HepG2 (cell line): Measurements from ENCODE around the gene AQP10. TPM values are rescaled to one million over a fixed set of nuclear protein-coding genes. Genes with fewer than 3 reads are reported as not detected.

Source experiments
- ATAC-seq: fragments of 200-7000 bp; cut with Tn5 transposase; 3 replicates; pipeline ENCODE4 v1.9.1; 2020; ENCODE audit warnings: mild to moderate bottlenecking, moderate library complexity
- BruUV-seq: library from RNA; stranded (reverse); fragments of 400-500 nt; replicated peaks from 2 replicates; lab custom pipeline; 2021; lab: Mats Ljungman, UMichigan
- CTCF ChIA-PET: fragments of 300-600 bp; formaldehyde crosslinking; extraction: SDS; loops from one replicate; lab custom pipeline; 2021; ENCODE audit warnings: low total read pairs, inconsistent platforms, low intra/inter-chr PET ratio; lab: Yijun Ruan, JAX
- POLR2A ChIA-PET: fragments of 350-600 bp; sonication (Branson Sonifier 250); formaldehyde crosslinking; loops from one replicate; lab custom pipeline; 2020; ENCODE audit warnings: antibody characterized with exemption, inconsistent platforms; lab: Yijun Ruan, JAX
- DNase-seq: peaks from one replicate; pipeline ENCODE4 v3.0.0-alpha.2; 2015; ENCODE audit warnings: low spot score
- FAIRE-seq: peaks from 3 replicates; lab custom pipeline; 2011; peaks lifted over from hg19 to GRCh38; lab: Jason Lieb, UNC
- H2AFZ ChIP-seq: one replicate; pipeline ENCODE4 v1.6.1; 2011; ENCODE audit warnings: low read length, inconsistent platforms
- H3K27ac ChIP-seq: fragments of 300-600 bp; 3 replicates; pipeline ENCODE4 v1.8.0; 2011; ENCODE audit warnings: mixed run types, mild to moderate bottlenecking, mixed read lengths, low read length, inconsistent platforms; ENCODE audit not compliant: insufficient read depth; ENCODE audit errors: extremely low read length
- H3K27me3 ChIP-seq, 2 experiments: fragments of 200-600 bp in 1 of 2; 2 replicates in 1 of 2; 3 replicates in 1 of 2; pipeline versions ENCODE4 v1.6.0 to v1.8.0; 2011; ENCODE audit warnings: low read length in 2 of 2, mild to moderate bottlenecking in 2 of 2, moderate library complexity in 2 of 2, inconsistent platforms in 1 of 2; ENCODE audit not compliant: insufficient read depth in 2 of 2, control insufficient read depth in 1 of 2
- H3K36me3 ChIP-seq, 2 experiments: fragments of 200-600 bp in 1 of 2; replicated peaks in 1 of 2; 2 replicates in 1 of 2; 3 replicates in 1 of 2; pipeline versions ENCODE4 v1.5.1 to v1.8.0; 2011; ENCODE audit warnings: low read length in 2 of 2, inconsistent platforms in 1 of 2; ENCODE audit not compliant: insufficient read depth in 2 of 2, control insufficient read depth in 1 of 2
- H3K4me1 ChIP-seq: 2 replicates; pipeline ENCODE4 v1.5.1; 2012; ENCODE audit warnings: low read length, inconsistent platforms; ENCODE audit not compliant: insufficient read depth
- H3K4me2 ChIP-seq: 2 replicates; pipeline ENCODE4 v1.6.0; 2011; ENCODE audit warnings: low read depth, low read length, inconsistent platforms
- H3K4me3 ChIP-seq, 3 experiments: fragments of 200-600 bp in 1 of 3; sonication (generic), shearing (Covaris generic) in 1 of 3; replicated peaks in 1 of 3; 2 replicates each; pipeline ENCODE4 v1.5.1; 2011 to 2016; ENCODE audit warnings: low read length in 3 of 3, inconsistent platforms in 2 of 3, low read depth in 2 of 3, mild to moderate bottlenecking in 2 of 3, control low read depth in 1 of 3, mixed read lengths in 1 of 3; ENCODE audit not compliant: insufficient read depth in 1 of 3
- H3K79me2 ChIP-seq: one replicate; pipeline ENCODE4 v1.6.1; 2011; ENCODE audit warnings: low read length, inconsistent platforms; ENCODE audit not compliant: insufficient read depth
- H3K9ac ChIP-seq: 2 replicates; pipeline ENCODE4 v1.6.0; 2011; ENCODE audit warnings: mild to moderate bottlenecking, low read depth, low read length, inconsistent platforms; ENCODE audit not compliant: insufficient read depth
- H3K9me3 ChIP-seq: 2 replicates; pipeline ENCODE4 v1.5.1; 2012; ENCODE audit warnings: mild to moderate bottlenecking, low read length
- H4K20me1 ChIP-seq: 2 replicates; pipeline ENCODE4 v1.6.0; 2011; ENCODE audit warnings: inconsistent platforms, mild to moderate bottlenecking, low read length, moderate library complexity; ENCODE audit not compliant: insufficient read depth
- EED ChIP-seq: sonication (generic); formaldehyde crosslinking; IDR thresholded peaks from 2 replicates; pipeline ENCODE4 v1.5.0; 2020; ENCODE audit warnings: mild to moderate bottlenecking, missing genetic modification reagents
- MTA3 ChIP-seq: sonication (generic); formaldehyde crosslinking; IDR thresholded peaks from 2 replicates; pipeline ENCODE4 v1.4.0; 2020; ENCODE audit warnings: missing genetic modification reagents
- MYC ChIP-seq: sonication (generic); formaldehyde crosslinking; IDR thresholded peaks from 2 replicates; pipeline ENCODE4 v1.9.0; 2021; ENCODE audit warnings: missing genetic modification reagents, borderline replicate concordance
- NFIC ChIP-seq: IDR thresholded peaks from 2 replicates; pipeline ENCODE4 v1.6.1; 2012; ENCODE audit warnings: mild to moderate bottlenecking, low read length, inconsistent platforms
- RCOR2 ChIP-seq: IDR thresholded peaks from 2 replicates; pipeline ENCODE4 v1.6.1; 2016; ENCODE audit warnings: missing biosample characterization, missing genetic modification reagents
- REL ChIP-seq: sonication (generic); formaldehyde crosslinking; conservative IDR thresholded peaks from 2 replicates; pipeline ENCODE4 v1.8.0; 2022; ENCODE audit warnings: mild to moderate bottlenecking, missing genetic modification reagents, moderate library complexity
- SAP130 ChIP-seq: IDR thresholded peaks from 2 replicates; pipeline ENCODE4 v1.6.1; 2016; ENCODE audit warnings: low read depth
- YEATS2 ChIP-seq: sonication (generic); formaldehyde crosslinking; IDR thresholded peaks from 2 replicates; pipeline ENCODE4 v1.4.0; 2020; ENCODE audit warnings: missing genetic modification reagents, borderline replicate concordance
- ZNF790 ChIP-seq: sonication (generic); formaldehyde crosslinking; IDR thresholded peaks from 2 replicates; pipeline ENCODE4 v1.8.0; 2022; ENCODE audit warnings: missing genetic modification reagents, mild to moderate bottlenecking, borderline replicate concordance
- WGBS: methylation state at CpG from one replicate; pipeline ENCODE4 v1.1.6; 2017; ENCODE audit warnings: low lambda C conversion rate; 5-methylcytosine and 5-hydroxymethylcytosine counted together
- in situ Hi-C: cut with HindIII; loops from 2 replicates; pipeline ENCODE4 v1.10.0; 2017; ENCODE audit warnings: low pct_unique_long_range_greater_than_20kb; ENCODE audit not compliant: extremely low pct_ligation_motif_present
- intact Hi-C: fragments of 100-400 bp; cut with micrococcal nuclease; formaldehyde crosslinking; loops from one replicate; pipeline ENCODE4 v1.10.0; 2022; ENCODE audit not compliant: unreplicated experiment
- polyA plus RNA-seq, 8 experiments: library from polyadenylated mRNA; depleted of rRNA in 3 of 8; stranded (reverse) in 7 of 8; unstranded in 1 of 8; fragments of >200 nt; fragmentation: Illumina TruSeq in 4 of 8; extraction: Trizol in 4 of 8; gene quantifications; 2 replicates each; pipeline versions ENCODE4 v1.2.1 to v1.2.3, GENCODE V29; 2011 to 2016; ENCODE audit warnings: low read depth in 4 of 8, missing spikeins in 1 of 8, mixed read lengths in 1 of 8; ENCODE audit not compliant: insufficient read depth in 1 of 8
- total RNA-seq, 5 experiments: library from RNA; depleted of rRNA; stranded (reverse); fragments of >200 nt; fragmentation: Illumina TruSeq; extraction: Trizol; gene quantifications; 2 replicates each; pipeline ENCODE4 v1.2.3, GENCODE V29; 2016; ENCODE audit warnings: low read depth in 1 of 5
- TF ChIP-seq, protein P1 (sequence below): sonication (generic); formaldehyde crosslinking; IDR thresholded peaks from 2 replicates; pipeline ENCODE4 v1.5.1; 2020; ENCODE audit warnings: missing genetic modification reagents, mild to moderate bottlenecking, borderline replicate concordance
- TF ChIP-seq, protein P2 (sequence below): IDR thresholded peaks from 2 replicates; pipeline ENCODE4 v1.6.1; 2016; ENCODE audit warnings: missing genetic modification reagents, missing compliant biosample characterization
- TF ChIP-seq, protein P3 (sequence below), 2 experiments: sonication (generic) in 1 of 2; formaldehyde crosslinking in 1 of 2; IDR thresholded peaks; 2 replicates each; pipeline versions ENCODE4 v1.6.1 to v1.9.0; 2014 to 2022; ENCODE audit warnings: antibody characterized with exemption in 1 of 2, borderline replicate concordance in 1 of 2, inconsistent platforms in 1 of 2, low read depth in 1 of 2, missing genetic modification reagents in 1 of 2
- TF ChIP-seq, protein P4 (sequence below): sonication (generic); formaldehyde crosslinking; IDR thresholded peaks from 2 replicates; pipeline ENCODE4 v1.4.0; 2020; ENCODE audit warnings: missing genetic modification reagents
- TF ChIP-seq, protein P5 (sequence below): sonication (generic); formaldehyde crosslinking; IDR thresholded peaks from 2 replicates; pipeline ENCODE4 v1.8.1; 2023; ENCODE audit warnings: missing genetic modification reagents, mild to moderate bottlenecking, borderline replicate concordance

AQP10 gene
- total and polyA plus RNA-seq, 2 of the 13 experiments (the other 11 are each of a cell fraction or from before 2014, with no cell fraction given), result 0.30 TPM; not detected in 1

DNA sequence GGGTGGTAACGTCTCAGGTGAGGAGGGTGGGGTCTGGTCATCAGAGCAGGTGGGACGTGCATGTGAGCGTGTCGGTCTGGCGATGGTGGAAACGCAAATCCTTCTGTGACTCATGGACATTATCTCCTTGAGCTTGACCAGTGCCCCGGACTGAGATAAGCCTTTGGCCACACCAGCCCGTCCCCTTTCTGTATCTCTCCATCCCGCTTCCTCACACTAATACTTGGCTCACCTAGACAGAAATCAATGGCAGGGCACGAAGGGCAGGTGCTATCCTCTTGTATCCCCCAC lies 7.9 kb upstream of the AQP10 start:
- H3K27me3 ChIP-seq, result no peaks in the 10 kb centered on the region
- CTCF ChIA-PET, result interaction anchor here (0.7 kb wide), 1 partner anchor 12 kb away, joined by 3 read pairs; the partner anchor contains the start of gene ATP8B2
- no peaks in the 10 kb centered on the region for H3K36me3 ChIP-seq
- H3K4me2 ChIP-seq, result no peak overlapping the region
- no peaks in the 10 kb centered on the region for H3K79me2 ChIP-seq
- in situ Hi-C loops, result no loop called here
- H4K20me1 ChIP-seq, result no peaks in the 10 kb centered on the region
- POLR2A ChIA-PET, result no interaction called here
- H3K9ac ChIP-seq, result no peak overlapping the region
- no peak overlapping the region for H2AFZ ChIP-seq
- WGBS, result 10% methylated on average over 9 of the region's 10 CpGs
- H3K4me3 ChIP-seq, result no peak overlapping the region
- intact Hi-C loops, result no loop called here
- no peaks in the 10 kb centered on the region for H3K4me1 ChIP-seq
- DNase-seq (no peak), FAIRE-seq (no peak), ATAC-seq (0 out of 3 replicates have a peak, but pooled peaks have one; percentile 24)
- no TSS peak for BruUV-seq
- H3K9me3 ChIP-seq, result no peaks in the 10 kb centered on the region
- no peak overlapping the region for H3K27ac ChIP-seq
- TF ChIP-seq YEATS2 (CRISPR knock-in tag), result no peak
- no peak for TF ChIP-seq MTA3
- TF ChIP-seq, protein P1, sequence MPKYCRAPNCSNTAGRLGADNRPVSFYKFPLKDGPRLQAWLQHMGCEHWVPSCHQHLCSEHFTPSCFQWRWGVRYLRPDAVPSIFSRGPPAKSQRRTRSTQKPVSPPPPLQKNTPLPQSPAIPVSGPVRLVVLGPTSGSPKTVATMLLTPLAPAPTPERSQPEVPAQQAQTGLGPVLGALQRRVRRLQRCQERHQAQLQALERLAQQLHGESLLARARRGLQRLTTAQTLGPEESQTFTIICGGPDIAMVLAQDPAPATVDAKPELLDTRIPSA (CRISPR knock-in tag), result no peak
- no peak for TF ChIP-seq ZNF790 (CRISPR knock-in tag)
- TF ChIP-seq RCOR2, result no peak
- TF ChIP-seq NFIC, result no peak
- TF ChIP-seq, protein P2, sequence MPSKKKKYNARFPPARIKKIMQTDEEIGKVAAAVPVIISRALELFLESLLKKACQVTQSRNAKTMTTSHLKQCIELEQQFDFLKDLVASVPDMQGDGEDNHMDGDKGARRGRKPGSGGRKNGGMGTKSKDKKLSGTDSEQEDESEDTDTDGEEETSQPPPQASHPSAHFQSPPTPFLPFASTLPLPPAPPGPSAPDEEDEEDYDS (CRISPR knock-in tag), result no peak
- no peak for TF ChIP-seq SAP130 (CRISPR knock-in tag)
- no peak for TF ChIP-seq EED (CRISPR knock-in tag)
- TF ChIP-seq, protein P3, sequence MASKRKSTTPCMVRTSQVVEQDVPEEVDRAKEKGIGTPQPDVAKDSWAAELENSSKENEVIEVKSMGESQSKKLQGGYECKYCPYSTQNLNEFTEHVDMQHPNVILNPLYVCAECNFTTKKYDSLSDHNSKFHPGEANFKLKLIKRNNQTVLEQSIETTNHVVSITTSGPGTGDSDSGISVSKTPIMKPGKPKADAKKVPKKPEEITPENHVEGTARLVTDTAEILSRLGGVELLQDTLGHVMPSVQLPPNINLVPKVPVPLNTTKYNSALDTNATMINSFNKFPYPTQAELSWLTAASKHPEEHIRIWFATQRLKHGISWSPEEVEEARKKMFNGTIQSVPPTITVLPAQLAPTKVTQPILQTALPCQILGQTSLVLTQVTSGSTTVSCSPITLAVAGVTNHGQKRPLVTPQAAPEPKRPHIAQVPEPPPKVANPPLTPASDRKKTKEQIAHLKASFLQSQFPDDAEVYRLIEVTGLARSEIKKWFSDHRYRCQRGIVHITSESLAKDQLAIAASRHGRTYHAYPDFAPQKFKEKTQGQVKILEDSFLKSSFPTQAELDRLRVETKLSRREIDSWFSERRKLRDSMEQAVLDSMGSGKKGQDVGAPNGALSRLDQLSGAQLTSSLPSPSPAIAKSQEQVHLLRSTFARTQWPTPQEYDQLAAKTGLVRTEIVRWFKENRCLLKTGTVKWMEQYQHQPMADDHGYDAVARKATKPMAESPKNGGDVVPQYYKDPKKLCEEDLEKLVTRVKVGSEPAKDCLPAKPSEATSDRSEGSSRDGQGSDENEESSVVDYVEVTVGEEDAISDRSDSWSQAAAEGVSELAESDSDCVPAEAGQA (IDR thresholded peaks at IDR 0.05; ENCODE audit: low read depth), result no peak
- TF ChIP-seq, protein P3 (CRISPR knock-in tag; IDR thresholded peaks at IDR 0.05; ENCODE audit: borderline replicate concordance), result no peak
- TF ChIP-seq, protein P4, sequence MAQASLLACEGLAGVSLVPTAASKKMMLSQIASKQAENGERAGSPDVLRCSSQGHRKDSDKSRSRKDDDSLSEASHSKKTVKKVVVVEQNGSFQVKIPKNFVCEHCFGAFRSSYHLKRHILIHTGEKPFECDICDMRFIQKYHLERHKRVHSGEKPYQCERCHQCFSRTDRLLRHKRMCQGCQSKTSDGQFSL, result no peak
- no peak for TF ChIP-seq MYC
- no peak for TF ChIP-seq REL (CRISPR knock-in tag)
- TF ChIP-seq, protein P5, sequence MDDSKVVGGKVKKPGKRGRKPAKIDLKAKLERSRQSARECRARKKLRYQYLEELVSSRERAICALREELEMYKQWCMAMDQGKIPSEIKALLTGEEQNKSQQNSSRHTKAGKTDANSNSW (CRISPR knock-in tag), result no peak
